ENCODE results near the gene PCSK5.

The PCSK5 gene

GRCh38 chr9:76018235-76018634 is 127.8 kb downstream of the PCSK5 start:
- TF ChIP-seq CTCF (IDR thresholded peaks at IDR 0.05; ENCODE audit: low read depth, low read length, missing control alignments), result no peak
- no peak overlapping the region for H3K4me3 ChIP-seq (replicated peaks; ENCODE audit: low read depth, low read length)
- DNase-seq (ENCODE audit: extremely low read depth, low read depth), result no peak

- no peak for DNase-seq (ENCODE audit: extremely low read depth, low read depth)
- H3K4me3 ChIP-seq (replicated peaks; ENCODE audit: low read depth, low read length), result no peak overlapping the region
- no peak for TF ChIP-seq CTCF (IDR thresholded peaks at IDR 0.05; ENCODE audit: low read depth, low read length, missing control alignments)
Measured at GRCh38 chr9:76018761-76019160, 128.3 kb downstream of the PCSK5 start.

- H3K4me3 ChIP-seq (replicated peaks; ENCODE audit: low read depth, low read length), result no peak overlapping the region
- TF ChIP-seq CTCF (IDR thresholded peaks at IDR 0.05; ENCODE audit: low read depth, low read length, missing control alignments), result no peak
- DNase-seq (ENCODE audit: extremely low read depth, low read depth), result no peak
Measured at GRCh38 chr9:76020652-76021051, 130.2 kb downstream of the PCSK5 start.

GRCh38 chr9:76022317-76022716 is 131.8 kb downstream of the PCSK5 start:
- DNase-seq (ENCODE audit: extremely low read depth, low read depth), result no peak
- H3K4me3 ChIP-seq (replicated peaks; ENCODE audit: low read depth, low read length), result no peak overlapping the region
- no peak for TF ChIP-seq CTCF (IDR thresholded peaks at IDR 0.05; ENCODE audit: low read depth, low read length, missing control alignments)

GRCh38 chr9:76023715-76024195 is 133.3 kb downstream of the PCSK5 start:
- H3K4me3 ChIP-seq (replicated peaks; ENCODE audit: low read depth, low read length), result no peak overlapping the region
- DNase-seq (ENCODE audit: extremely low read depth, low read depth), result no peak
- TF ChIP-seq CTCF (IDR thresholded peaks at IDR 0.05; ENCODE audit: low read depth, low read length, missing control alignments), result no peak

GRCh38 chr9:76025286-76025685 is 134.8 kb downstream of the PCSK5 start:
- no peak for TF ChIP-seq CTCF (IDR thresholded peaks at IDR 0.05; ENCODE audit: low read depth, low read length, missing control alignments)

GRCh38 chr9:76026796-76027195 is 136.3 kb downstream of the PCSK5 start:
- no peak for DNase-seq (ENCODE audit: extremely low read depth, low read depth)
- no peak overlapping the region for H3K4me3 ChIP-seq (replicated peaks; ENCODE audit: low read depth, low read length)
- no peak for TF ChIP-seq CTCF (IDR thresholded peaks at IDR 0.05; ENCODE audit: low read depth, low read length, missing control alignments)

More at GRCh38 chr9:76025286-76025685, 134.8 kb downstream of the PCSK5 start:
- H3K4me3 ChIP-seq (replicated peaks; ENCODE audit: low read depth, low read length), result no peak overlapping the region
- DNase-seq (ENCODE audit: extremely low read depth, low read depth), result no peak

Data from HFF-Myc (cell line).